Measurements from ENCODE around the gene FABP3. TPM values are rescaled to one million over a fixed set of nuclear protein-coding genes. Genes with fewer than 3 reads are reported as not detected.

The FABP3 gene
- total RNA-seq, 2 experiments from 2014 or later: not detected

DNA sequence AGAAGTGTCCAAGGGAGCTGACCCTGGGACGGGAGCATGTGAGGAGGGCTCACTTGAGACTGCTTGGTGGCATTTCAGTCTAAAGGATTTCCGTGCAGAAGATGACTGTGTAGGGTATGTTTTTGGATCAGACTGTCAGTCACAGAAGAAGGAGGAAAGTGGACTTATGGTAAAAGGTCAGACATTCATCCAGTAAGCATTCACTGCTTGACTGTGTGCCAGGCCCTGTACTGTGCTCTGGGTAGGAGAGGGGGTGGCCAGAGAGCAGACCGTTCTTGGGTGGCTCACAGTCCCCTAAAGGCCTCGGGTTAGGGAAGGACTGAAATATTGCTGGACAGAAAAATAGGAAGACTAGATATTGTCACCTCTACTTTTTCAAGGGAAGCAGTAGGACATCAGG lies 38.0 kb upstream of the FABP3 start:
- ATAC-seq (ENCODE audit: poor library complexity) (no peak), DNase-seq (no peak)
- H3K27ac Mint-ChIP-seq: no peak overlapping the region
- CTCF ChIA-PET: no interaction called here
- H3K9me3 ChIP-seq (ENCODE audit: control insufficient read depth in 1 of 2, insufficient read depth in 1 of 2, low read length in 2 of 2): no peaks in the 10 kb centered on the region
- no peak overlapping the region for H3K4me3 ChIP-seq (ENCODE audit: low read length)
- TF ChIP-seq, protein P1, sequence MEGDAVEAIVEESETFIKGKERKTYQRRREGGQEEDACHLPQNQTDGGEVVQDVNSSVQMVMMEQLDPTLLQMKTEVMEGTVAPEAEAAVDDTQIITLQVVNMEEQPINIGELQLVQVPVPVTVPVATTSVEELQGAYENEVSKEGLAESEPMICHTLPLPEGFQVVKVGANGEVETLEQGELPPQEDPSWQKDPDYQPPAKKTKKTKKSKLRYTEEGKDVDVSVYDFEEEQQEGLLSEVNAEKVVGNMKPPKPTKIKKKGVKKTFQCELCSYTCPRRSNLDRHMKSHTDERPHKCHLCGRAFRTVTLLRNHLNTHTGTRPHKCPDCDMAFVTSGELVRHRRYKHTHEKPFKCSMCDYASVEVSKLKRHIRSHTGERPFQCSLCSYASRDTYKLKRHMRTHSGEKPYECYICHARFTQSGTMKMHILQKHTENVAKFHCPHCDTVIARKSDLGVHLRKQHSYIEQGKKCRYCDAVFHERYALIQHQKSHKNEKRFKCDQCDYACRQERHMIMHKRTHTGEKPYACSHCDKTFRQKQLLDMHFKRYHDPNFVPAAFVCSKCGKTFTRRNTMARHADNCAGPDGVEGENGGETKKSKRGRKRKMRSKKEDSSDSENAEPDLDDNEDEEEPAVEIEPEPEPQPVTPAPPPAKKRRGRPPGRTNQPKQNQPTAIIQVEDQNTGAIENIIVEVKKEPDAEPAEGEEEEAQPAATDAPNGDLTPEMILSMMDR (IDR thresholded peaks at IDR 0.05): no peak
- peak overlapping the region; percentile 20 for H3K4me3 Mint-ChIP-seq
- intact Hi-C loops (cut with DNase I, micrococcal nuclease): no loop called here
- no peak overlapping the region for H3K27ac ChIP-seq (ENCODE audit: low read depth in 1 of 2, low read length in 2 of 2)
- H3K36me3 ChIP-seq (ENCODE audit: insufficient read depth, low read length): no peaks in the 10 kb centered on the region
- H3K36me3 Mint-ChIP-seq (ENCODE audit: low read depth): no peaks in the 10 kb centered on the region
- no peaks in the 10 kb centered on the region for H3K9me3 Mint-ChIP-seq
- POLR2A ChIA-PET: no interaction called here
- peaks cover 43 to 60% of the 10 kb centered on the region in 2 experiments for H3K27me3 ChIP-seq (ENCODE audit: control insufficient read depth in 1 of 2, insufficient read depth in 2 of 2, low read length in 2 of 2)
- peaks cover 70% of the 10 kb centered on the region for H3K27me3 Mint-ChIP-seq
- peaks cover 18% of the 10 kb centered on the region for H3K4me1 ChIP-seq (ENCODE audit: insufficient read depth, low read length)
- H3K4me1 Mint-ChIP-seq (ENCODE audit: low read depth): peaks cover 7% of the 10 kb centered on the region

DNA sequence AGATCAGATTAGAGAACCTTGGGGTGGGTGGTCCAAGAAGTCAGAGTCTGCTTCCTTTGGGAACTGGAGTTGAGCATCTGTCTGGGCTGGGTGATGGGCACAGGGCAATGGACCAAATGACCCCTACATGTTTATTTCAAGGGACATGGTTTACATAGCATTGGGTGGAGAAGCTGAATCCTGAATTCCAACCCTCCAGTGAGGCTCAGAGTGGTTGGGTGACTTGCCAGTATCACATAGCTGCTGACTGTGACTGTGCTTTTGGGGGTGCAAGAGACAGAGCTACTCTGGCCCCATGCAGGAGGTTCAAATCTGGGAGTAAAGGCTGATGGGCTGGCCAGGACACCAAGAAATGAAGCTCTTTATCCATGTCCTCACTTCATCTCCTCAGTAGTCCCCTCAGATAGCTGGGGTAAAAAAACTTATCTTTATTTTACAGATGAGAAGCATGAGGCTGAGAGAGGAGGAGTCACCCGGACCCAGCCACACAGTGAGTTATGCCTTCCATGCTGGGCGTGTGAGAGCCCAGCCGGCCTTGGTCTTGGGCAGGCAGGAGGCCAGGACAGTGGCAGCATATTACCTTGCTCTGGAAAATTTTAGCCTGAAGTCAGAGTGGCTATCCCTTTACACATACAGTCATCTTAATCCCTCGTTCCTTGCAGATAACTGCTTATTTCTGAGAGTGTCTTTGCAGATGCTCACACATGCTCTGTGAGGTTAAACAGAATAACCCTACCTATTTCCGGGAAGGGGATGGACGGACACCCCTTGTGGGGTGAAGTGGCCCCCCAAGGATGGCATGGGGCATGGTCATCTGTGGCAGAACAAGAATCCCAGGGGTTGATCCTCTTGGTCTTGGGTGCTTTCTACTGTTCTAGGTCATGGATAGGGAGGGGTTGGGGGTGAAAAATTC lies 37.3 kb upstream of the FABP3 start:
- H3K4me1 Mint-ChIP-seq (ENCODE audit: low read depth): peaks cover 7% of the 10 kb centered on the region

DNA sequence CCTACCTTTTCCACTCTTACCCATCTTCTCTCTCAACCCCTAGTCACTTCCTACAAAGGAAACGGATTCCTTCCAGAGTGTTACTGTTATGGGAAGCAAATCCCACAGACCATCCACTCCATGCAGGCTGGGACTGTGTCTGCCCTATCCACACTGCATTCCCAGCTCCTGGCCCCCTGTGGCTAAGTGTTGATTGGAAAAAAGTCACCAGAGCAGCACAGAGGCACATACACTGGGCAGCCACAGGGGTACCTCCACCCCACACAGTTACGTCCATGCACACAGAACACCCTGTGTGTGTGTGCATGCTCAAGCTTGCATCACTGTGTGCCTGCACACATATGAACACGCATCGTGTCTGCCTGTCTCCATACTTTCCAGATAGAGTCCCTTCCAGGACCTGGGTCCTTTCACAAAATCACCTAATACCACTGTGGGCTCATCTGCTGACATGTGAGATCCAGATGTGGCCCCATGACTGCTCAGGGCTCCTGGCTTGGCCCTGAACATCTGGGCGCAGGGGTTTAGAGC lies 36.0 kb upstream of the FABP3 start:
- H3K27ac ChIP-seq (ENCODE audit: low read depth in 1 of 2, low read length in 2 of 2): no peak overlapping the region
- ATAC-seq (ENCODE audit: poor library complexity) (no peak), DNase-seq (no peak)
- Mint-ChIP-seq H3K9me3 (no peaks in the 10 kb centered on the region), H3K27ac (no peak overlapping the region), H3K4me3 (no peak overlapping the region), H3K36me3 (ENCODE audit: low read depth) (no peaks in the 10 kb centered on the region), H3K27me3 (peaks cover 55% of the 10 kb centered on the region), H3K4me1 (ENCODE audit: low read depth) (peaks cover 7% of the 10 kb centered on the region)
- peaks cover 14% of the 10 kb centered on the region for H3K4me1 ChIP-seq (ENCODE audit: insufficient read depth, low read length)
- no peaks in the 10 kb centered on the region for H3K36me3 ChIP-seq (ENCODE audit: insufficient read depth, low read length)
- peaks cover 23 to 42% of the 10 kb centered on the region in 2 experiments for H3K27me3 ChIP-seq (ENCODE audit: control insufficient read depth in 1 of 2, insufficient read depth in 2 of 2, low read length in 2 of 2)
- POLR2A ChIA-PET: interaction anchor here (0.5 kb wide), 1 partner anchor 154 kb away, joined by 3 read pairs; no protein-coding TSS in a partner anchor
- CTCF ChIA-PET: no interaction called here
- intact Hi-C loops (cut with DNase I, micrococcal nuclease): no loop called here
- TF ChIP-seq, protein P1 (IDR thresholded peaks at IDR 0.05): no peak
- no peaks in the 10 kb centered on the region for H3K9me3 ChIP-seq (ENCODE audit: control insufficient read depth in 1 of 2, insufficient read depth in 1 of 2, low read length in 2 of 2)
- H3K4me3 ChIP-seq (ENCODE audit: low read length): no peak overlapping the region

More for the DNA sequence above, 37.3 kb upstream of the FABP3 start:
- H3K9me3 Mint-ChIP-seq: no peaks in the 10 kb centered on the region
- no peak overlapping the region for H3K4me3 Mint-ChIP-seq
- H3K27ac Mint-ChIP-seq: no peak overlapping the region
- H3K4me3 ChIP-seq (ENCODE audit: low read length): no peak overlapping the region
- POLR2A ChIA-PET: no interaction called here
- H3K36me3 ChIP-seq (ENCODE audit: insufficient read depth, low read length): no peaks in the 10 kb centered on the region
- no peak overlapping the region for H3K27ac ChIP-seq (ENCODE audit: low read depth in 1 of 2, low read length in 2 of 2)
- ATAC-seq (ENCODE audit: poor library complexity) (no peak), DNase-seq (no peak)
- H3K36me3 Mint-ChIP-seq (ENCODE audit: low read depth): no peaks in the 10 kb centered on the region
- H3K4me1 ChIP-seq (ENCODE audit: insufficient read depth, low read length): peaks cover 18% of the 10 kb centered on the region
- peaks cover 36 to 54% of the 10 kb centered on the region in 2 experiments for H3K27me3 ChIP-seq (ENCODE audit: control insufficient read depth in 1 of 2, insufficient read depth in 2 of 2, low read length in 2 of 2)
- peaks cover 64% of the 10 kb centered on the region for H3K27me3 Mint-ChIP-seq
- CTCF ChIA-PET: no interaction called here
- intact Hi-C loops (cut with DNase I, micrococcal nuclease): no loop called here
- H3K9me3 ChIP-seq (ENCODE audit: control insufficient read depth in 1 of 2, insufficient read depth in 1 of 2, low read length in 2 of 2): no peaks in the 10 kb centered on the region
- TF ChIP-seq, protein P1 (IDR thresholded peaks at IDR 0.05): no peak

All from CD4-positive, alpha-beta T cell (primary cell).